NCI-H2227 treated with DMSO at 0.1 percent for 48 hours (cell line): Measurements from ENCODE around the gene PRKCA.

ENCODE experiments used
- DNase-seq: peaks from one replicate; lab custom pipeline; 2025; lab: John Stamatoyannopoulos, UW

Gene PRKCA

DNA sequence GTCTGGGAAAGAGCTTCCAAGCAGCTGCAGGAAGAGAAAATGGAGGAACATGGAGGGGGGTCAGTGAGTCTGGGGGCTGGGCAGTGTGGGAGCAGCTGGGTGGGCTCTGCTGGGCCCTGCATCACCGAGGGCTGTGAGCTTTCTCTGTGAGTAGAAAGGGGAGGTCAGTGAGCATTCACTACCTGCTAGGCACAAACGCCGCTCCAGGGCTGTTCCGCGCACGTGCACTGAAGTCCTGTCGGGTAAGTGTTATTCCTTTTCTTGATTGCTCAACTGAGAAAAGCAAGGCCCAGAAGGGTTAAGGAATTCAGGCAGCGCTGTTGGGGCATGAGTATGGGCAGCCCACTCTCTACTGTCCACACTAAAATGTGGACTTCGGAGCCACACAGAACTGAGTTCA, 537.2 kb downstream of the PRKCA start:
- DNase-seq, result no peak

DNA sequence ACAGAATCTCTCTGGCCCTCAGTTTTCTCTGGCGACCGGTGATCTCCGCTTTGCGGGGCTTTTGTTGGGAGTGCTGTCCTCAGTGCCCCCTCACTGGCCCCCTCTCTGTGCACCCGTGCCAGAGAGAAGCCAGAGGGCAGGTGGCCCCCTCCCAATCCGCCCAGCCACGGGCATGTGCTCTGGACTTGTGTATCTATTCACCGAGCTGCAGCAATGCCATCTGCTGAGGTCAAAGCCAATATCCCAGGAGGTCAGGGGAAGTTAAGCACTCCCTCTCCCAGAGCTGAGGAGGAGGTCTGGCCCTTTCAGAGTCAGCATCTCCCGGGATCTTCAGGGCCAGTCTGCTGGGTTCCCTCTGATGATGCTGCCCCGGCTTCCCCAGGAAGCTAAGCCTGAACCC, 537.6 kb downstream of the PRKCA start:
- DNase-seq, result no peak

- no peak for DNase-seq
Measured at GRCh38 chr17:66841328-66841727, 538.9 kb downstream of the PRKCA start.

DNA sequence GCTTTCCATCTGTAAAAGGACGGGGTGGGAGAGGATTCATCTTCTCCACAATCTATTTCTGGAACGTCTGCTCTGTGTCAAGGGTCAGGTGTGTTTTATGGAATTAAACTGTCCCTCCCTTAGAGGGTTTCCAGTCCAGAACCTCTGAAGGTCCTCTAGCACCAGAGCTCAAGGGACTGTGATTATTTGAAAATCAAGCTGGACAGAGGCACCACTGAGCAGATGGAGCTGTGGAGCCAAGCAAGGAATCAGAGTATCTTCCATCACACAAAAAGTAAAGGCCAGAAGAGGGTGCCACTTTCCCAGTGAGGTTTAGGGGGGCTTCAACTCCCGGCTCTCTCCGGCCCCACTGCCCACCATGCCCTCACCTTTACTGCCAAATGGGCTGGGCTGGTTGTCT, 539.3 kb downstream of the PRKCA start:
- no peak for DNase-seq

DNA sequence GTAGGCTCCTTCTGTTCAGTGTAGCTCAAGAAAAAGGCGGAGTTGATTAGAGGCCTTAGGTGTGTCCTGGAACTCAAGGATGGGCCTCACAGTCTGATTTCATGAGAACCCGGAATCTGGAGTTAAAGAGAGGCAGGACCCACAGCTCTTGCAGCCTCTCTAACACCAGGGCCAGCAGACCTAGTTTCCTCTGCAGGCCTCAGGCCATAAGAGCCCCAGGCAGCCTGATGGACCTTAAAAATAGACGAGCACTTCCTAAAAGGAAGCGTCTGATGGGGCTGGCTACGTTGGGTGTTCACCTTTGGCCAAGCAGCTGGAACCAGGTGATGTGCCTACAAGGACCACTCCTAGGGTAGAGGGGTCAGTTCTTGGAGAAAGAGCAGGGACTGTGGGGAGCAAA, 540.1 kb downstream of the PRKCA start:
- no peak for DNase-seq

- no peak for DNase-seq
Measured at GRCh38 chr17:66842959-66843358, 540.5 kb downstream of the PRKCA start.

DNA sequence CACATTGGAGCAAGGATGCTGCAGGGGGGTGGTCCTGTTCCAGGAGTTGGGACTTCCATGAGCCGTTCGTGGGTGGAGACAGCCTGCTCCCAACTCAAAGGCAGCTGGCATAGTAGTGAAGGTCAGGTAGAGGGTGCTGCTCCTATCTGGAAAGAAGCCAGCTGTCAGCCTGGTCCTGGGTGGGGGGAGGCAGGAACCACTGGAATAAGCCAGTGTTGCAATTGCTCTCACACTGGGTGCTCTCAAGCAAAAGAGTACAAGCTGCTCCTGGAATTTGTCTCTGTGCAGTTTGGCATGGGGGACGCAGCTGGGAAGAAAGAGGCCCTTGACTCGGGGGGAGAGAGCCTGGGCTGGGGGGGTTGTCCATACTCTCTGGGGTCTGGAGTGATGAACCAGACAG, 541.2 kb downstream of the PRKCA start:
- DNase-seq, result no peak

- no peak for DNase-seq
Measured at GRCh38 chr17:66847704-66848103, 545.3 kb downstream of the PRKCA start.

- no peak for DNase-seq
Measured at GRCh38 chr17:66848496-66848895, 546.1 kb downstream of the PRKCA start.

GRCh38 chr17:66849032-66849655, 546.7 kb downstream of the PRKCA start:
- DNase-seq, result no peak

DNA sequence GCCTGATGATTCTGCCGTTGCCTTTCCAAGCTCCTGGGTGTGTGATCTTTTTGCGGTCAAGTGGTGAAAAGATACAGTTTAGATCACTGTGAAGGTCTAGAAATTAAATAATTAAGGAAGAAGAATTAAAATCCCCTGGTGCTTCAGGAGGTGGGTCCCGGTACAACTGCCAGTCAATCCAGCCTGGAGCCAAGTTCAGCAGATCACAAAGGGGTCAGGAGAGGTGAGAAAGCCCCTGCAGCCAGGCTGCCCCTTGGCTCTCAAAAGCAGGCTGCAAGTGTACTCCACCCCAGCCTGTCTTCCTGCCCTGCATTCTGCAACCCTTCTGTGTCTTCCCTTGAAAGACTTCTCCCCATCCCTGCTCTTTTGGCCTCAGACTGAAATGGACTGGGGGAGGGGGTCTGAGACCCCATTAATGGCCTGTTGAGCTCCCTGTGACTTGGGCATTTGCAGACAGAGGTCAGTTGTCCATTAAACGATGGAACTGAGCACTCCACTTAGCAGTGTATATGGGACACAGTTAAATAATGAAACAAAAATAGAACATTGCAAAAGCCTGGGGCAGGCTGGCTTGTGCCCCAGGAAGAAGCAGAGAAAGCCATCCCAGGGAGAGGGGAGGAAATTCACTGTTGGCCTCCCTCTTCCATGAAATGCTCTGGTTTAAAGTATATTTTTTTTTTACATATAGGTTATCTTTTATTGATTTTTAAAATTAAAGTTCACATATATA, 547.6 kb downstream of the PRKCA start:
- DNase-seq, result no peak

- DNase-seq, result no peak
Measured at GRCh38 chr17:66850692-66851091, 548.3 kb downstream of the PRKCA start.

DNA sequence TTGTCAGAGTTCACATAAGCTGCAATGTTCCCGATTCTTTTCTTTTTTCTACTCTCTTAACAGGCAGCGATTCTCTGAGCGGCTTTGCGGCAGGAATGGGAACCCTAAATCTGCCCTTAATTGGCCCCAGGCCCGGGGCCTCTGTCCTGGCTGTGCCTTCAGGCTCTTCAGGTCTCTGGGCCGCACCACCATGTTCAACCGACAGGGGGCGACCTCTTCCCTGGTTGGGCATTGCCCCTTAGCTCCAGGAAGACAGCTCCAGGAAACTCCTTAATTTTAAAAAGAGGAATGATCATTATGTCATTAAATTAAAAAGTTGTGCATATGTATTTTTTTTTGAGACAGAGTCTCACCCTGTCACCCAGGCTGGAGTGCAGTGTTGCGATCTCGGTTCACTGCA, 552.8 kb downstream of the PRKCA start:
- DNase-seq, result no peak

GRCh38 chr17:66858226-66859083, 556.0 kb downstream of the PRKCA start:
- no peak for DNase-seq

GRCh38 chr17:66859353-66859752, 556.9 kb downstream of the PRKCA start:
- DNase-seq, result no peak

DNA sequence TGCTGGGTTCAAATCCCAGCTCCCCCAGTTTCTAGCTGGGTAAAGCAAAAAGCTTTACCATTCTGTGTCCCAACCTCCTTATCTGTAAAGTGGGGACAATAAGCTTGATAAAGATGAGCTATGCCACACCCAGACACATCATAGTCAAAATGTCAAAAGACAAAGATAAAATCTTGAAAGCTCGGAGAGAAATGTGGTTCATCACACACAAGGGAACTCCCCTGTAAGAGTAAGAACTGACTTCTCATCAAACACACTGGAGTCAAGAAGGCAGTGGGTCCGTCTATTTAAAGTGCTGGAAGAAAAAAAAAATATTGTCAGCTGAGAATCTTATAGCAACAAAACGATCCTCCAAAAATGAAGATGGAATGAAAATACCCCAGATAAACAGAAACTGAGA, 557.8 kb downstream of the PRKCA start:
- DNase-seq, result no peak
